ENCODE measurements around the gene ZFC3H1. TPM values are rescaled to one million over a fixed set of nuclear protein-coding genes. Genes with fewer than 3 reads are reported as not detected.

Gene ZFC3H1
- total and polyA plus RNA-seq, 11 donors = 9.8 to 27.3 (median 17.4) TPM

DNA sequence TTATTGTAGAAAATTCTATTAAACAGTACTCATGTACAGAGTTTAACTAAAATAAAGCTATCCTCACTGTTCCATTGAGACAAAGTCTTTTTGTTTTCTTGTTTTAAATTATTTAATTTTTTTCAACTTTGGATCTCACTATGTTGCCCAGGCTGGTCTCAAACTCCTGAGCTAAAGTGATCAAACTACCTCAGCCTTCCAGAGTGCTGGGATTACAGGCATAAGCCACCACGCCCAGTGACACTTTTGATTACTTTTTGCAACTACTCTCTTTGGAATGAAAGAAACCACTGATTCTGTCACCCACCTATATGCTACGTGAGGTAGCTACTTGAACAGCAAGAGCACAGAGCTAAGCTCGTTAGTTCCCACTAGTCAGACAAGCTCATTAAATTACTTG is 17.1 kb downstream of the ZFC3H1 start:
- Histone ChIP-seq H3K36me3 (peaks cover 0 to 85% (median 69%) of the 10 kb centered on the region in 9 donors), H3K9me3 (no peaks in the 10 kb centered on the region), H3K4me1 (peaks cover 0 to 31% (median 4%) of the 10 kb centered on the region in 12 donors), H3K27ac (peak overlapping the region in 1 of 12 donors; percentile 82), H3K27me3 (no peaks in the 10 kb centered on the region), H3K4me3 (no peak overlapping the region)
- DNase-seq (no peak), ATAC-seq (no peak)
- TF ChIP-seq, protein P1, sequence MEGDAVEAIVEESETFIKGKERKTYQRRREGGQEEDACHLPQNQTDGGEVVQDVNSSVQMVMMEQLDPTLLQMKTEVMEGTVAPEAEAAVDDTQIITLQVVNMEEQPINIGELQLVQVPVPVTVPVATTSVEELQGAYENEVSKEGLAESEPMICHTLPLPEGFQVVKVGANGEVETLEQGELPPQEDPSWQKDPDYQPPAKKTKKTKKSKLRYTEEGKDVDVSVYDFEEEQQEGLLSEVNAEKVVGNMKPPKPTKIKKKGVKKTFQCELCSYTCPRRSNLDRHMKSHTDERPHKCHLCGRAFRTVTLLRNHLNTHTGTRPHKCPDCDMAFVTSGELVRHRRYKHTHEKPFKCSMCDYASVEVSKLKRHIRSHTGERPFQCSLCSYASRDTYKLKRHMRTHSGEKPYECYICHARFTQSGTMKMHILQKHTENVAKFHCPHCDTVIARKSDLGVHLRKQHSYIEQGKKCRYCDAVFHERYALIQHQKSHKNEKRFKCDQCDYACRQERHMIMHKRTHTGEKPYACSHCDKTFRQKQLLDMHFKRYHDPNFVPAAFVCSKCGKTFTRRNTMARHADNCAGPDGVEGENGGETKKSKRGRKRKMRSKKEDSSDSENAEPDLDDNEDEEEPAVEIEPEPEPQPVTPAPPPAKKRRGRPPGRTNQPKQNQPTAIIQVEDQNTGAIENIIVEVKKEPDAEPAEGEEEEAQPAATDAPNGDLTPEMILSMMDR (IDR thresholded peaks at IDR 0.05) = no peak
- no peak for TF ChIP-seq POLR2A (IDR thresholded peaks at IDR 0.05)
- WGBS, 4 donors = 95 to 99% (median 97%) methylated on average over 3 of the region's 3 CpGs
- intact Hi-C loops (cut with DNase I) = no loop called here

DNA sequence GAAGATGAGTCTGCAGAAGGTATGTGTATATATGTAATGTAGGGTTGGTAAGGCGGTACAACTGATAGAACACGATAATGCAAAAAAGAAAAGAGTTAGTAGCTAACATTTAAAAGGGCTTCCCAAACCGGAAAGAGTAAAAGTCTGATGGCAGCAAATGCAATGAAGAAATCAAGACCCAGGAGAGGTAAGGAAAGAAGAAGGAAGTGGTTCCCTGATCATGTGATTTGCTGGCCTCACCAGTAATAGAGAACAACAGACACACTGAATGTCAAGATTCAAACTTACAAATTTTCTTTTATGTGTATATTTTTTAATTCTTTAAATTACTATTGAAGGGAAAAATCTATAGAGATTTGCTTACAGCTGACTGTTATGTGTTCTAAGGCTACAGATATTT is 18.4 kb downstream of the ZFC3H1 start:
- H3K27me3 ChIP-seq = no peaks in the 10 kb centered on the region
- H3K4me1 ChIP-seq = peaks cover 0 to 31% (median 2%) of the 10 kb centered on the region in 12 donors
- TF ChIP-seq, protein P1 (IDR thresholded peaks at IDR 0.05) = no peak
- H3K27ac ChIP-seq = peak overlapping the region in 3 of 12 donors; percentile 5 to 82 (median 21)
- no peak overlapping the region for H3K4me3 ChIP-seq
- H3K36me3 ChIP-seq = peaks cover 0 to 97% (median 80%) of the 10 kb centered on the region in 9 donors
- 74 to 77% (median 76%) methylated on average over 3 of the region's 3 CpGs for WGBS, 4 donors
- intact Hi-C loops (cut with DNase I) = no loop called here
- DNase-seq (no peak), ATAC-seq (no peak)
- no peaks in the 10 kb centered on the region for H3K9me3 ChIP-seq

DNA sequence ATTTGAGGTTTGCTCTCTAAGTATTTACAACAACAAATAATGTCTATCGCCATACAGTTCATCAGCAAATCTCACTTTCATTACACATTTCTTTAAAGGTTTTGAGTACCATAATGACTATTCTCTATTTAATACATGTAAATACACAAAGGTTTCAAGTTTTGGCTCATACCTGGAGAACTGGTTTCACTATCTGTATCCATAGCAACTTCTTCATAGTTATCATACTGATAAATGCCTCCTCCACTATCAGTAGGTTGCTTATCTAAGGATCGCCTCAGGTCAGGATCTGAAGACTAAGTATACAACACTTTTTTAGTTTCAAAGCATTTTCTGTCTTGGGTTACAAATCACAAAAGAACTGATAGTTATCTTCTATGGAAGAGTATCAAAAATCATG is 21.4 kb downstream of the ZFC3H1 start:
- DNase-seq (no peak), ATAC-seq (no peak)
- Histone ChIP-seq H3K27ac (no peak overlapping the region), H3K36me3 (peaks cover 0 to 100% (median 97%) of the 10 kb centered on the region in 9 donors), H3K27me3 (no peaks in the 10 kb centered on the region), H3K4me1 (peaks cover 0 to 25% (median 4%) of the 10 kb centered on the region in 12 donors), H3K9me3 (no peaks in the 10 kb centered on the region), H3K4me3 (no peak overlapping the region)
- WGBS, 4 donors = 73 to 90% (median 81%) methylated on average over 2 of the region's 2 CpGs
- TF ChIP-seq, protein P1 (IDR thresholded peaks at IDR 0.05) = no peak
- no peak for TF ChIP-seq POLR2A (IDR thresholded peaks at IDR 0.05)
- intact Hi-C loops (cut with DNase I) = no loop called here

DNA sequence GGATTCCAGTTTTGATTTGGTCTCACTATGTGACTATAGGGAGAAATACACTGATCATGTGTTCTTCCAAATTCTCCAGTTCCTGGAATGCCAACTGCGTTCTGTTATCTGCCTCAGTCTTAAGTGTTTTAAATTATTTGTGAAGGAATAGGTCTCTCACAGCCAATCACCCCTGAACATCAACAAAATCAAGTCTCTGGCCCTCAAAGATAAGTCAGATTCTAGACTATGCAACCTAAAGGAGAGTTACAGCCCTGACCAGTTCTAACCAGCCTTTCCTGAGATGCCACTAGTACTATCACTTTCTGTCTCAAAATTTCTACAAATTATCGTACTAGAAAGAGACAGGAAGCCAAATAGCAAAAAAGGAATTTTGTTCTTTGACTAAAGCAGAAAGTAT is 22.3 kb downstream of the ZFC3H1 start:
- WGBS, 4 donors = 63 to 68% (median 67%) methylated on average over 2 of the region's 2 CpGs
- no peaks in the 10 kb centered on the region for H3K9me3 ChIP-seq
- H3K27ac ChIP-seq = no peak overlapping the region
- peaks cover 0 to 100% (median 97%) of the 10 kb centered on the region in 9 donors for H3K36me3 ChIP-seq
- no peak overlapping the region for H3K4me3 ChIP-seq
- no peaks in the 10 kb centered on the region for H3K27me3 ChIP-seq
- intact Hi-C loops (cut with DNase I) = no loop called here
- ATAC-seq (no peak), DNase-seq (no peak)
- no peak for TF ChIP-seq POLR2A (IDR thresholded peaks at IDR 0.05)
- TF ChIP-seq, protein P1 (IDR thresholded peaks at IDR 0.05) = no peak
- H3K4me1 ChIP-seq = peaks cover 0 to 19% (median 4%) of the 10 kb centered on the region in 12 donors
